ENCODE results near the gene GLS2.
"Not testable (repeated sequence)": the region's sequence is repeated elsewhere in the genome, so short reads cannot be mapped to it uniquely, and the experiment has no call there.

GLS2 gene

GRCh38 chr12:56493409-56494105 lies 5.6 kb upstream of the GLS2 start:
- not testable (repeated sequence) for DNase-seq (ENCODE audit: low spot score)

GRCh38 chr12:56490360-56490759 lies 2.4 kb upstream of the GLS2 start:
- no peak for DNase-seq (ENCODE audit: low spot score)

DNA sequence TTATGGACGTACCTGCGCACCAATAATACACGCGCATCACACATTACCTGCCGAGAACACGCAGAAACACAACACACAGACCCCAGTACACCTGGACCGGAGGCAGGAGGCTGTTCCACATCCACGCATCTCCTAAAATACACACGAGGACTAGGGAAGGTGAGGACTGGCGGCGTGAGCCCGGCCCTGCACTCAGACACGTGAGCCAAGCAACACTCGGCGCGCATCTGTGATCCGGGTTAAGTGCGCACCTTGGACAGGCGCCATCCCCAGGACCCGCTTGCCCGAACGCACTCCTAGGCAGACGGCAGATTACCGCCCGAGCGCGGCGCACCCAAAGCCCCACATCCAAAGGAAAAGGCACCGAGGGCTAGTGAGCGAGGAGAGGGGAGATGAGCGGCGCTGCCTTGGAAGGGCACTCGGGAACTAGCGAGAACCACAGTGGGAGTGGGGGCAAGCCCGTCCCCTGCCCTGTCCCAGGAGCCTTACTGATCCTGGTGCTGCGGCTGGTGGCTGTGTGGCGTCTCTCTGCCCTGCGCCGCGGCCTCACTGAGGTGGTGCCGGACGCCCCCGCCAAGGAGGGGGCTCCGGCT lies 417 bp downstream of the GLS2 start:
- no peak for DNase-seq (ENCODE audit: low spot score)

- no peak for DNase-seq (ENCODE audit: low spot score)
These were observed 1.3 kb downstream of the GLS2 start for GRCh38 chr12:56486694-56487093.

DNA sequence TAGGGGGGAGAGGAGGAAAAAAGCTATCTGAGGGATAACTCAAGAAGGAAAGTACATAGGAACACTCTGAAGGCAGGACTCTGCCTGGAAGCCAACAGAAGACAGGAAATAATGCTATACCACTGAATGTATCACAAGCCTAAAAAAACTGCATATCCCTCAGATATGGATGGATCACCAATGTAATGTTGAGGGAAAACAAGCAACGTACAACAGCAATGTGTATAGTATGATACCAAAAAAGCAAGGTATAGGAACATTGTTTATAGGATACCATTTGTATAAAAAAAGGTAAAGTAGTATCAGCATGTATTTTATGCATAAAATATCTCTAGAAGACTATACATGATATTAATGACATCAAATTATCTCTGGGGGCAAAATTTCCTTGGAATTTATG lies 3.4 kb downstream of the GLS2 start:
- DNase-seq (ENCODE audit: low spot score): no peak

- DNase-seq (ENCODE audit: low spot score): no peak
These were observed 8.3 kb downstream of the GLS2 start for GRCh38 chr12:56479625-56480024.

DNA sequence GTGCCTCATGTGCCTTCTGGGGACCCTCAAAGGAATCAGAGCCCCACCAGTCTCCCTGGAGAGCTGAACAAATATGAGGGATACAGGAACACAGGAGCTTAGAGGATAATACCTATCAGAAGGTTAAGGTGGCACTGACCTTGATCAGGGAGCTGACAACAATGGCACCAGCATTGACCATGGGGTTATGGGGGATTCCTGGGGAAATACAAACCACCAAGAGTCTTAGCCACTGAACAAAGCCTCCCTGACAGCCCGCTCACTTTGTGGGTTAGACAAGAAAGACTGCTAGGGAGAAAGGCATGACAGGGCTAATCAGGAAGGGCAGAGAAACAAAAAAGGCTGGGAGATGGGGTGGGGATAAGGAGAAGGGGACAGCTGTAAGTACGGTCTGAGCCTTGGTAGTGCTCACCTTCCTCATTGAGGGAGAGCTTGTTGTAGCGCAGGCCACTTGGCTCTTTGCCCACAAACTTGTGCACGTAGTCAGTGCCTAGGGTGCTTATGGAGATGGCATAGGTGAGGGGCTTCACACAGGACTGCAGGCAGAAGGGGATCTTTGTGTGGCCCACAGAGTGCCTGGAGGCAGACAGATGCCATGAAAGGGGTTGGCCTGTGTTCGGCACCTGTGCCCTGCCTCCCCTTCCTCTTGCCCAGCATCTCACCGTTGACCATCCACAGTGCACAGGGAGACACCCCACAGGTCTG lies 10.3 kb downstream of the GLS2 start:
- no peak for DNase-seq (ENCODE audit: low spot score)

DNA sequence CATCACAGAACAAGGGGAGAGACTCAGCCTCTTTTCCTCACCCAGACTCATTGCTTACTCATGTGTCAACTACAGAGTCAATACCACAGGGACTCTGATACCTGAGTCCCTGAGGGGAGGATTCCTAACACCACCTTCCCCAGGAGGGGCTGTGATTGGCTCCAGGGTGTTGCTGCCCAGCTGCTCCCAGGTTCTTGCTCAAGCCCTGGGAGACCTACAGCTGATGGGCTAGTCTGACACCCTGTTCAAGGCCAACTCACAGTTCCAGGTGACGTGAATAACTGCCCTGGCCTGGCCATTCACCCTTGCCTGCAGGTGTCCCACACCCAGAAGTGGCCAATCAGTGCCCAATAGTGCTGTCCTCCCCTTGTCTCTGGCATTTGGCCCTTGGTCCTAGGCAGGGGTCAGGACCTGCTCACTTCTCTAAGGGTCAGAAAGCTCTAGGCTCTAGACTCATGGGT lies 11.0 kb downstream of the GLS2 start:
- no peak for DNase-seq (ENCODE audit: low spot score)

DNA sequence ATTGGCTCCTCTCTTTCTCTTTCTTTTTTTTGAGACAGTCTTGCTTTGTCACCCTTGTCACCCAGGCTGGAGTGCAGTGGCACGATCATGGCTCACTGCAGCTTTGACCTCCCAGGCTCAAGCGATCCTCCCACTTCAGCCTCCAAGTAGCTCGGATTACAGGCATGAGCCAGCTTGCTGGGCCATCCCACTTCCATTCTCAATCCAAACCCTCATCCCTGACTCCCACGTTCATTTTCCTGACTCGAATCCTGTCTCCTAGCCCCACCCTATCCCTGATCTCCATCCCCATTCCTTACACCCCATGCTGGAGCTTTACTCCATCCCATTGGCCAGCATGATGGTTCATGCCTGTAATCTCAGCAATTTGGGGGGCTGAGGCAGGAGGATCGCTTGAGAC lies 11.8 kb downstream of the GLS2 start:
- no peak for DNase-seq (ENCODE audit: low spot score)

DNA sequence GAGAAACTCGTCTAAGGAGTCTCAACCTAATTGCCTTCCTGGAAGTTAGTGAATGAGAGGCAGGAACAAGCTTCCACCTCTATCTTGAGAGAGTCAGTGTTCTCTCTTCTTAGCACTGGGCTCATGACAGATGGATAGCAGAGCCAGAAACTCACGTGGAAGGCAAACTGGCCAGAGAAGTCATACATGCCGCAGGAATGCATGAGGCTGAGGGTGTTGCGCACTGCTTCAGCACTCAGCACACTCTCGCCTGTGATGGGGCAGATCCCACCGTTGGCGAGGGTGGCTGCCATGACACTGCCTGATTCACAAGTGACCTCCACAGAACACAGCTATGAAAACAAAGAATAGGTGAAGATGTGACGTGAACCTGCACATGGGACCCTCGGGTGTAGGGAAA lies 13.6 kb downstream of the GLS2 start:
- no peak for DNase-seq (ENCODE audit: low spot score)

DNA sequence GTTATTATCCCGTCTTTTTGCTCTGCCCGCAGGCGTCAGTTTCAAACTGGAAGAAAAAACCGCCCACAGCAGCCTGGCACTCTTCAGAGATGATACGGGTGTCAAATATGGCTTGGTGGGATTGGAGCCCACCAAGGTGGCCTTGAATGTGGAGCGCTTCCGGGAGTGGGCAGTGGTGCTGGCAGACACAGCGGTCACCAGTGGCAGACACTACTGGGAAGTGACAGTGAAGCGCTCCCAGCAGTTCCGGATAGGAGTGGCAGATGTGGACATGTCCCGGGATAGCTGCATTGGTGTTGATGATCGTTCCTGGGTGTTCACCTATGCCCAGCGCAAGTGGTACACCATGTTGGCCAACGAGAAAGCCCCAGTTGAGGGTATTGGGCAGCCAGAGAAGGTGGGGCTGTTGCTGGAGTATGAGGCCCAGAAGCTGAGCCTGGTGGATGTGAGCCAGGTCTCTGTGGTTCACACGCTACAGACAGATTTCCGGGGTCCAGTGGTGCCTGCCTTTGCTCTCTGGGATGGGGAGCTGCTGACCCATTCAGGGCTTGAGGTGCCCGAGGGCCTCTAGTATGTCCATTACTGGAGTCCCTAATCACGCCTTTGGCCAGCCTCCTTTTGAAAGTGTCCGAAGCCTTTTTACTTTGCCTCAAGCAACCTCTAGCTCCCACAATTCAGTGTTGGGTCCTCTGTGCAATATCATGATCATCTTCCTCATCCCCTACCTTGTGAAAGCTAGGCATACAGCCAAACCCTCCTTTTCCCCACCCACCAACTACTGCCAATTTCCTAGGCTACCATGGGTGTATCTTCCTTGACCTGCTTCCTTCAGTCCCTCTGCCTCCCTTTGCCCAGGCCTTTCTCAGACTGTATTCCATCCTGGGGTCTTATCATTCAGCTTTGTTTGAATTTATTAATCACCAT lies 18.7 kb downstream of the GLS2 start:
- no peak for DNase-seq (ENCODE audit: low spot score)

- peak; percentile 91 for DNase-seq (ENCODE audit: low spot score)
These were observed 19.6 kb downstream of the GLS2 start, which contains the start of gene SPRYD4 for GRCh38 chr12:56468216-56469006. Gene SPRYD4, plus strand, starts transcription at chr12:56468578. Its CDS starts 14 bp downstream, at chr12:56468592.

- no peak for DNase-seq (ENCODE audit: low spot score)
These were observed 25.4 kb downstream of the GLS2 start for GRCh38 chr12:56462565-56462964.

DNA sequence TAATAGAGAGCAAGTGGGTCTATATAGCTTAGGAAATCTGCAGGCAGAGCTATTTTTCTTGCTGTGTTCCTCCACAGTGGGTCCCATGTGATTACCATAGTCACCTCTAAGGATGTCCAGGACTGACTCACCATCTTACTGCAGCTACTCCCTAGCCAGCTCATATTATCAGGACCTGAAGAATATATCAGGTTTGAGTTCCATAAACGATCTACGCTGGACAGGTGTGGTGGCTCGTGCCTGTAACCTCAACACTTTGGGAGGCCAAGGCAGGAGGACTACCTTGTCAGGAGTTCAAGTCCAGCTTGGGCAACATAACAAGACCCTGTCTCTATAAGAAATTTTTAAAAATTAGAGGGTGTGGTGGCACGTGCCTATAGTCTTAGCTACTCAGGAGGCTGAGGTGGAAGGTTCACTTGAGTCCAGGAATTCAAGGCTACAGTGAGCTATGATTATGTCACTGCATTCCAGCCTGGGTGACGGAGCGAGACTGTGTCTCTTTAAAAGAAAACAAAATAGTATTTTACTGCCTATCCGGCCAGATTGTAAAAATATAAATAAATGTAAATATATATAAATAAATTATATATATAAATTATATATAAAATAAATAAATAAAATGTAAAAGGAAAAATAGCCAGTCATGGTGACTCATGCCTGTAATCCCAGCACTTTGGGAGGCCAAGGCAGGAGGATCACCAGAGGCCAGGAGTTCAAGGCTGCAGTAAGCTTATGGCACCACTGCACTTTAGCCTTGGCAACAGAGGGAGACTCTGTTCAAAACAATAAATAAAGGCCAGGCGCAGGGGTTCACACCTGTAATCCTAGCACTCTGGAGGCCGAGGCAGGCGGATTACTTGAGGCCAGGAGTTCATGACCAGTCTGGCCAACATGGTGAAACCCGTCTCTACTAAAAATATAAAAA lies 26.5 kb downstream of the GLS2 start:
- DNase-seq (ENCODE audit: low spot score): peak; percentile 56

GRCh38 chr12:56457817-56458216 lies 30.1 kb downstream of the GLS2 start:
- no peak for DNase-seq (ENCODE audit: low spot score)

DNA sequence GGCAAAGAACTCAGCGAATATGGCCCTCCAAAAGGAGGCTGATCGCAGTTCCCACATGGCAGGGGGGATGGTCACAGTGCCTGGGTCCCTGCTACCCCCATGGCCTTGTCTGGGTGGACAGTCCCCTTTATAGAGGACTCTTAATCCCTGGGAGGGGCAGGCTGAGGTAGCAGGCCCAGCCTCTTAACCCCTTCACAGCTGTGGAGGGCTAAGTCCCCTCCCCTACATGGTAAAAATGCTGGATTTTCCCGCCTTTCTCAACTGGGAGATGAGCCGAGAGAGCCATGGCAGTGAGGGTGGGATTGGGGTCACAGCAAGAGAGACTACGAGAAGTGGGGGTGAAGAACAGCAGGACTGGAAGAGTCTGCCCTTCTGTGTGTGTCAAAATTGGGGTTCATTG lies 33.4 kb downstream of the GLS2 start, which contains the start of gene MIP:
Gene MIP (minus strand): TSS at position 101 of the 400 bp plus-strand sequence. CDS start 44 bp downstream, at position 57.
- no peak for DNase-seq (ENCODE audit: low spot score)

- DNase-seq (ENCODE audit: low spot score): no peak
These were observed 36.8 kb downstream of the GLS2 start for GRCh38 chr12:56451147-56451546.

GRCh38 chr12:56450241-56450640 lies 37.7 kb downstream of the GLS2 start:
- DNase-seq (ENCODE audit: low spot score): no peak

- no peak for DNase-seq (ENCODE audit: low spot score)
These were observed 38.4 kb downstream of the GLS2 start for GRCh38 chr12:56449622-56449984.
